GM18511 (cell line): ENCODE data around the gene PALM.
A peak's percentile ranks its signal among the peaks of the same experiment; 100 is the strongest.
"Not testable (repeated sequence)": the region's sequence is repeated elsewhere in the genome, so short reads cannot be mapped to it uniquely, and the experiment has no call there.

Source experiments
- ATAC-seq: cut with Tn5 transposase; IDR thresholded peaks from one replicate; pipeline ENCODE4 v1.9.1; 2021; ENCODE audit warnings: mild to moderate bottlenecking, moderate library complexity; ENCODE audit not compliant: unreplicated experiment

Gene PALM

GRCh38 chr19:678791-679388 lies 29.8 kb upstream of the PALM start:
- ATAC-seq: no peak

- ATAC-seq: no peak
These were observed 29.1 kb upstream of the PALM start for GRCh38 chr19:679418-680286.

- peak; percentile 79 for ATAC-seq
These were observed 28.3 kb upstream of the PALM start for GRCh38 chr19:680287-681028.

GRCh38 chr19:681029-682019 lies 27.4 kb upstream of the PALM start:
- ATAC-seq: no peak

GRCh38 chr19:682678-683320 lies 25.9 kb upstream of the PALM start:
- ATAC-seq: no peak

GRCh38 chr19:685454-685931 lies 23.2 kb upstream of the PALM start:
- no peak for ATAC-seq

- no peak for ATAC-seq
These were observed 22.0 kb upstream of the PALM start for GRCh38 chr19:686589-687297.

- no peak for ATAC-seq
These were observed 21.1 kb upstream of the PALM start for GRCh38 chr19:687569-688166.

- no peak for ATAC-seq
These were observed 20.5 kb upstream of the PALM start for GRCh38 chr19:688214-688613.

- ATAC-seq: no peak
These were observed 19.7 kb upstream of the PALM start for GRCh38 chr19:688992-689391.

GRCh38 chr19:690203-690602 lies 18.5 kb upstream of the PALM start:
- ATAC-seq: no peak

- ATAC-seq: no peak
These were observed 14.0 kb upstream of the PALM start for GRCh38 chr19:694481-695351.

- ATAC-seq: no peak
These were observed 13.3 kb upstream of the PALM start, which contains the start of gene PRSS57 for GRCh38 chr19:695352-695949. Gene PRSS57, minus strand, starts transcription at chr19:695452. Its CDS starts 22 bp downstream, at chr19:695430.

GRCh38 chr19:698529-698928 lies 10.2 kb upstream of the PALM start:
- ATAC-seq: not testable (repeated sequence)

- ATAC-seq: not testable (repeated sequence)
These were observed 8.8 kb upstream of the PALM start for GRCh38 chr19:699885-700284.

- not testable (repeated sequence) for ATAC-seq
These were observed 5.9 kb upstream of the PALM start for GRCh38 chr19:702847-703246.

GRCh38 chr19:703329-703650 lies 5.4 kb upstream of the PALM start:
- ATAC-seq: no peak
